ENCODE measurements around the gene SLC1A1. TPM values are rescaled to one million over a fixed set of nuclear protein-coding genes. Genes with fewer than 3 reads are reported as not detected.

The SLC1A1 gene
- total and polyA plus RNA-seq, 3 experiments from 2014 or later = 0.09 TPM; not detected in 2

- H3K36me3 Mint-ChIP-seq = peaks cover 0 to 7% (median 0%) of the 10 kb centered on the region in 3 donors
- H3K4me3 Mint-ChIP-seq = no peak overlapping the region
- ChIA-PET POLR2A (no interaction called here), CTCF (no interaction called here)
- H3K27ac ChIP-seq (ENCODE audit: low read depth, low read length) = no peak overlapping the region
- no peaks in the 10 kb centered on the region for H3K4me1 ChIP-seq (ENCODE audit: insufficient read depth, low read length)
- DNase-seq = no peak
- no peaks in the 10 kb centered on the region for H3K9me3 ChIP-seq (ENCODE audit: low read length)
- H3K36me3 ChIP-seq (ENCODE audit: insufficient read depth, low read length) = no peaks in the 10 kb centered on the region
- no peak overlapping the region for H3K4me3 ChIP-seq (ENCODE audit: low read length)
- H3K27ac Mint-ChIP-seq = peak overlapping the region in 1 of 8 donors; percentile 30
- H3K27me3 Mint-ChIP-seq = peaks cover 3 to 5% of the 10 kb centered on the region in 2 donors
- no peaks in the 10 kb centered on the region for H3K9me3 Mint-ChIP-seq
- no peaks in the 10 kb centered on the region for H3K4me1 Mint-ChIP-seq
- H3K27me3 ChIP-seq (ENCODE audit: insufficient read depth, low read length, poor library complexity, severe bottlenecking) = no peaks in the 10 kb centered on the region
These were observed 94.9 kb downstream of the SLC1A1 start for GRCh38 chr9:4585135-4585534.

- Mint-ChIP-seq H3K27ac (no peak overlapping the region), H3K9me3 (no peaks in the 10 kb centered on the region), H3K4me1 (peaks cover 0 to 3% (median under 1%) of the 10 kb centered on the region in 3 donors), H3K36me3 (peaks cover 0 to 7% (median 0%) of the 10 kb centered on the region in 3 donors), H3K4me3 (no peak overlapping the region), H3K27me3 (peaks cover 3% of the 10 kb centered on the region in 2 donors)
- POLR2A ChIA-PET = interaction anchor here (0.7 kb wide), 1 partner anchor 189 kb away, joined by 6 read pairs; no protein-coding TSS in a partner anchor
- Histone ChIP-seq H3K27ac (ENCODE audit: low read depth, low read length) (no peak overlapping the region), H3K9me3 (ENCODE audit: low read length) (no peaks in the 10 kb centered on the region), H3K4me3 (ENCODE audit: low read length) (no peak overlapping the region), H3K27me3 (ENCODE audit: insufficient read depth, low read length, poor library complexity, severe bottlenecking) (no peaks in the 10 kb centered on the region), H3K36me3 (ENCODE audit: insufficient read depth, low read length) (no peaks in the 10 kb centered on the region), H3K4me1 (ENCODE audit: insufficient read depth, low read length) (no peaks in the 10 kb centered on the region)
- DNase-seq = no peak
- CTCF ChIA-PET = no interaction called here
These were observed 98.5 kb downstream of the SLC1A1 start for GRCh38 chr9:4588721-4589120.

GRCh38 chr9:4590430-4591122 is 100.3 kb downstream of the SLC1A1 start:
- no peak overlapping the region for H3K27ac ChIP-seq (ENCODE audit: low read depth, low read length)
- H3K36me3 ChIP-seq (ENCODE audit: insufficient read depth, low read length) = no peaks in the 10 kb centered on the region
- no peak for DNase-seq
- H3K27me3 Mint-ChIP-seq = peaks cover 3% of the 10 kb centered on the region in 2 donors
- H3K4me3 ChIP-seq (ENCODE audit: low read length) = no peak overlapping the region
- H3K27me3 ChIP-seq (ENCODE audit: insufficient read depth, low read length, poor library complexity, severe bottlenecking) = no peaks in the 10 kb centered on the region
- peaks cover 12% of the 10 kb centered on the region for H3K4me1 ChIP-seq (ENCODE audit: insufficient read depth, low read length)
- no peaks in the 10 kb centered on the region for H3K9me3 ChIP-seq (ENCODE audit: low read length)
- no peaks in the 10 kb centered on the region for H3K9me3 Mint-ChIP-seq
- ChIA-PET POLR2A (interaction anchor here (0.6 kb wide), 1 partner anchor 41 kb away, joined by 3 read pairs; no protein-coding TSS in a partner anchor), CTCF (no interaction called here)
- H3K27ac Mint-ChIP-seq = no peak overlapping the region
- no peak overlapping the region for H3K4me3 Mint-ChIP-seq
- H3K36me3 Mint-ChIP-seq = peaks cover 0 to 3% (median 3%) of the 10 kb centered on the region in 3 donors
- peaks cover 10 to 17% (median 12%) of the 10 kb centered on the region in 3 donors for H3K4me1 Mint-ChIP-seq

GRCh38 chr9:4591123-4591500 is 100.8 kb downstream of the SLC1A1 start:
- Mint-ChIP-seq H3K27me3 (peaks cover 3% of the 10 kb centered on the region in 2 donors), H3K4me3 (no peak overlapping the region), H3K36me3 (peaks cover 0 to 3% (median 3%) of the 10 kb centered on the region in 3 donors), H3K4me1 (peaks cover 13 to 23% (median 17%) of the 10 kb centered on the region in 3 donors), H3K9me3 (no peaks in the 10 kb centered on the region), H3K27ac (no peak overlapping the region)
- Histone ChIP-seq H3K27me3 (ENCODE audit: insufficient read depth, low read length, poor library complexity, severe bottlenecking) (no peaks in the 10 kb centered on the region), H3K4me3 (ENCODE audit: low read length) (no peak overlapping the region), H3K9me3 (ENCODE audit: low read length) (no peaks in the 10 kb centered on the region), H3K27ac (ENCODE audit: low read depth, low read length) (no peak overlapping the region), H3K4me1 (ENCODE audit: insufficient read depth, low read length) (peaks cover 17% of the 10 kb centered on the region), H3K36me3 (ENCODE audit: insufficient read depth, low read length) (no peaks in the 10 kb centered on the region)
- DNase-seq = no peak
- CTCF ChIA-PET = no interaction called here
- POLR2A ChIA-PET = no interaction called here

GRCh38 chr9:4592295-4592694 is 102.0 kb downstream of the SLC1A1 start:
- H3K4me1 Mint-ChIP-seq = peaks cover 23 to 34% (median 28%) of the 10 kb centered on the region in 3 donors
- H3K27me3 Mint-ChIP-seq = peaks cover 3% of the 10 kb centered on the region in 2 donors
- no peaks in the 10 kb centered on the region for H3K36me3 ChIP-seq (ENCODE audit: insufficient read depth, low read length)
- H3K4me1 ChIP-seq (ENCODE audit: insufficient read depth, low read length) = peaks cover 27% of the 10 kb centered on the region
- no peak for DNase-seq
- no peak overlapping the region for H3K4me3 Mint-ChIP-seq
- no peaks in the 10 kb centered on the region for H3K27me3 ChIP-seq (ENCODE audit: insufficient read depth, low read length, poor library complexity, severe bottlenecking)
- H3K9me3 ChIP-seq (ENCODE audit: low read length) = no peaks in the 10 kb centered on the region
- no peak overlapping the region for H3K4me3 ChIP-seq (ENCODE audit: low read length)
- ChIA-PET CTCF (interaction anchor here (1.8 kb wide), 1 partner anchor 13 kb away, joined by 5 read pairs; no protein-coding TSS in a partner anchor), POLR2A (no interaction called here)
- peaks cover 0 to 3% (median 3%) of the 10 kb centered on the region in 3 donors for H3K36me3 Mint-ChIP-seq
- no peaks in the 10 kb centered on the region for H3K9me3 Mint-ChIP-seq
- H3K27ac Mint-ChIP-seq = no peak overlapping the region
- no peak overlapping the region for H3K27ac ChIP-seq (ENCODE audit: low read depth, low read length)

- H3K27ac ChIP-seq (ENCODE audit: low read depth, low read length) = no peak overlapping the region
- Mint-ChIP-seq H3K27ac (no peak overlapping the region), H3K4me3 (no peak overlapping the region), H3K27me3 (peaks cover 3% of the 10 kb centered on the region in 2 donors), H3K9me3 (no peaks in the 10 kb centered on the region), H3K4me1 (peaks cover 25 to 40% (median 34%) of the 10 kb centered on the region in 3 donors), H3K36me3 (peaks cover 0 to 3% (median 3%) of the 10 kb centered on the region in 3 donors)
- no peak overlapping the region for H3K4me3 ChIP-seq (ENCODE audit: low read length)
- ChIA-PET CTCF (interaction anchor here (1.2 to 1.8 kb wide), 2 partner anchors 12 to 37 kb away, joined by 3 to 5 read pairs; no protein-coding TSS in a partner anchor), POLR2A (no interaction called here)
- no peaks in the 10 kb centered on the region for H3K27me3 ChIP-seq (ENCODE audit: insufficient read depth, low read length, poor library complexity, severe bottlenecking)
- no peaks in the 10 kb centered on the region for H3K9me3 ChIP-seq (ENCODE audit: low read length)
- DNase-seq = no peak
- peaks cover 31% of the 10 kb centered on the region for H3K4me1 ChIP-seq (ENCODE audit: insufficient read depth, low read length)
- no peaks in the 10 kb centered on the region for H3K36me3 ChIP-seq (ENCODE audit: insufficient read depth, low read length)
These were observed 102.6 kb downstream of the SLC1A1 start for GRCh38 chr9:4592886-4593285.

- no peak for DNase-seq
- Mint-ChIP-seq H3K9me3 (no peaks in the 10 kb centered on the region), H3K4me1 (peaks cover 27 to 44% (median 38%) of the 10 kb centered on the region in 3 donors), H3K27me3 (no peaks in the 10 kb centered on the region), H3K36me3 (peaks cover 0 to 3% (median 3%) of the 10 kb centered on the region in 3 donors), H3K4me3 (no peak overlapping the region), H3K27ac (peak overlapping the region in 3 of 8 donors; percentile 2 to 92 (median 35))
- ChIA-PET POLR2A (no interaction called here), CTCF (no interaction called here)
- Histone ChIP-seq H3K27me3 (ENCODE audit: insufficient read depth, low read length, poor library complexity, severe bottlenecking) (no peaks in the 10 kb centered on the region), H3K27ac (ENCODE audit: low read depth, low read length) (no peak overlapping the region), H3K4me3 (ENCODE audit: low read length) (no peak overlapping the region), H3K4me1 (ENCODE audit: insufficient read depth, low read length) (peaks cover 33% of the 10 kb centered on the region), H3K36me3 (ENCODE audit: insufficient read depth, low read length) (no peaks in the 10 kb centered on the region), H3K9me3 (ENCODE audit: low read length) (no peaks in the 10 kb centered on the region)
These were observed 104.3 kb downstream of the SLC1A1 start for GRCh38 chr9:4594545-4594944.

GRCh38 chr9:4594994-4595393 is 104.7 kb downstream of the SLC1A1 start:
- POLR2A ChIA-PET = no interaction called here

More at GRCh38 chr9:4594994-4595393, 104.7 kb downstream of the SLC1A1 start:
- H3K36me3 Mint-ChIP-seq = peaks cover 1 to 7% (median 3%) of the 10 kb centered on the region in 3 donors
- peaks cover 30 to 46% (median 42%) of the 10 kb centered on the region in 3 donors for H3K4me1 Mint-ChIP-seq
- no peaks in the 10 kb centered on the region for H3K27me3 ChIP-seq (ENCODE audit: insufficient read depth, low read length, poor library complexity, severe bottlenecking)
- H3K27ac Mint-ChIP-seq = peak overlapping the region in 7 of 8 donors; percentile 2 to 92 (median 35)
- H3K4me3 Mint-ChIP-seq = no peak overlapping the region
- H3K27me3 Mint-ChIP-seq = no peaks in the 10 kb centered on the region
- no peak overlapping the region for H3K4me3 ChIP-seq (ENCODE audit: low read length)
- peaks cover 37% of the 10 kb centered on the region for H3K4me1 ChIP-seq (ENCODE audit: insufficient read depth, low read length)
- H3K9me3 Mint-ChIP-seq = no peaks in the 10 kb centered on the region
- H3K27ac ChIP-seq (ENCODE audit: low read depth, low read length) = no peak overlapping the region
- no peaks in the 10 kb centered on the region for H3K36me3 ChIP-seq (ENCODE audit: insufficient read depth, low read length)
- CTCF ChIA-PET = no interaction called here
- DNase-seq = no peak
- no peaks in the 10 kb centered on the region for H3K9me3 ChIP-seq (ENCODE audit: low read length)
